IMR-90 (cell line): Measurements from ENCODE around the gene KLF13. TPM values are rescaled to one million over a fixed set of nuclear protein-coding genes. Genes with fewer than 3 reads are reported as not detected.
A peak's percentile ranks its signal among the peaks of the same experiment; 100 is the strongest.

Experiments used
- ATAC-seq: fragments of 200-7000 bp; cut with Tn5 transposase; 2 replicates; pipeline ENCODE4 v1.9.1; 2020; ENCODE audit warnings: low read depth, mild to moderate bottlenecking, moderate library complexity
- BruUV-seq: library from RNA; stranded (reverse); fragments of 400-500 nt; replicated peaks from 2 replicates; lab custom pipeline; 2021; lab: Mats Ljungman, UMichigan
- CTCF ChIA-PET: fragments of 300-600 bp; formaldehyde crosslinking; extraction: SDS; loops from one replicate; lab custom pipeline; 2021; ENCODE audit warnings: antibody characterized with exemption; lab: Yijun Ruan, JAX
- POLR2A ChIA-PET: fragments of 300-600 bp; sonication (Branson Sonifier 250); formaldehyde crosslinking; loops from one replicate; lab custom pipeline; 2022; ENCODE audit warnings: antibody characterized with exemption; ENCODE audit not compliant: unreplicated experiment; lab: Charles Lee
- DNase-seq: peaks from one replicate; pipeline ENCODE4 v3.0.0; 2013
- H2AFZ ChIP-seq: replicated peaks from 2 replicates; pipeline ENCODE3; 2013; ENCODE audit warnings: low read length, mild to moderate bottlenecking; ENCODE audit not compliant: poor library complexity
- H2AK5ac ChIP-seq: 2 replicates; pipeline ENCODE4 v1.6.1; 2013; ENCODE audit warnings: low read depth, low read length, inconsistent platforms
- H2AK9ac ChIP-seq: replicated peaks from 2 replicates; pipeline ENCODE3; 2013; ENCODE audit warnings: mild to moderate bottlenecking, low read depth, low read length, moderate library complexity; ENCODE audit not compliant: poor library complexity
- H2BK120ac ChIP-seq: 2 replicates; pipeline ENCODE4 v1.6.1; 2013; ENCODE audit warnings: low read depth, low read length, inconsistent platforms
- H2BK15ac ChIP-seq: 3 replicates; pipeline ENCODE4 v1.6.1; 2013; ENCODE audit warnings: low read depth, low read length, inconsistent platforms
- H2BK20ac ChIP-seq: 2 replicates; pipeline ENCODE4 v1.6.1; 2013; ENCODE audit warnings: low read depth, mild to moderate bottlenecking, inconsistent platforms, low read length, moderate library complexity
- H2BK5ac ChIP-seq: 2 replicates; pipeline ENCODE4 v1.6.1; 2013; ENCODE audit warnings: mild to moderate bottlenecking, low read depth, low read length, inconsistent platforms; ENCODE audit not compliant: poor library complexity, severe bottlenecking
- H3K14ac ChIP-seq: replicated peaks from 2 replicates; pipeline ENCODE4 v1.6.1; 2013; ENCODE audit warnings: low read depth, low read length, inconsistent platforms
- H3K18ac ChIP-seq: 2 replicates; pipeline ENCODE4 v1.6.1; 2013; ENCODE audit warnings: low read depth, low read length, control low read depth
- H3K23ac ChIP-seq: 2 replicates; pipeline ENCODE4 v1.6.1; 2013; ENCODE audit warnings: low read depth, low read length, inconsistent platforms
- H3K27ac ChIP-seq: 2 replicates; pipeline ENCODE4 v1.5.1; 2013; ENCODE audit warnings: mild to moderate bottlenecking, control low read depth, low read length; ENCODE audit not compliant: insufficient read depth
- H3K27me3 ChIP-seq: 2 replicates; pipeline ENCODE4 v1.6.1; 2013; ENCODE audit warnings: low read length; ENCODE audit not compliant: control insufficient read depth, insufficient read depth
- H3K36me3 ChIP-seq: 2 replicates; pipeline ENCODE4 v1.6.1; 2013; ENCODE audit warnings: low read length, mixed read lengths; ENCODE audit not compliant: control insufficient read depth, insufficient read depth
- H3K4ac ChIP-seq: 2 replicates; pipeline ENCODE4 v1.6.1; 2013; ENCODE audit warnings: low read depth, low read length, inconsistent platforms
- H3K4me1 ChIP-seq: 2 replicates; pipeline ENCODE4 v1.6.1; 2013; ENCODE audit warnings: low read length, mixed read lengths; ENCODE audit not compliant: control insufficient read depth, insufficient read depth
- H3K4me2 ChIP-seq: 2 replicates; pipeline ENCODE4 v1.6.1; 2013; ENCODE audit warnings: low read depth, mild to moderate bottlenecking, control low read depth, low read length, moderate library complexity
- H3K4me3 ChIP-seq: 2 replicates; pipeline ENCODE4 v1.5.1; 2013; ENCODE audit warnings: low read depth, mild to moderate bottlenecking, control low read depth, low read length, moderate library complexity; ENCODE audit not compliant: insufficient read depth
- H3K56ac ChIP-seq: 2 replicates; pipeline ENCODE4 v1.6.1; 2013; ENCODE audit warnings: low read length, inconsistent platforms; ENCODE audit not compliant: insufficient read depth; ENCODE audit errors: extremely low read depth
- H3K79me1 ChIP-seq, 2 experiments: 2 replicates each; pipeline ENCODE4 v1.6.1; 2013; ENCODE audit warnings: low read length in 2 of 2, inconsistent platforms in 1 of 2, low read depth in 1 of 2
- H3K9ac ChIP-seq: 2 replicates; pipeline ENCODE4 v1.6.1; 2013; ENCODE audit warnings: low read depth, low read length, control low read depth
- H3K9me1 ChIP-seq: 2 replicates; pipeline ENCODE4 v1.6.1; 2013; ENCODE audit warnings: low read length, inconsistent platforms; ENCODE audit not compliant: insufficient read depth
- H3K9me3 ChIP-seq: 2 replicates; pipeline ENCODE4 v1.6.1; 2013; ENCODE audit warnings: low read length; ENCODE audit not compliant: control insufficient read depth, insufficient read depth
- H4K20me1 ChIP-seq: 2 replicates; pipeline ENCODE4 v1.6.1; 2013; ENCODE audit warnings: low read length, inconsistent platforms; ENCODE audit not compliant: insufficient read depth
- H4K5ac ChIP-seq: 2 replicates; pipeline ENCODE4 v1.6.1; 2013; ENCODE audit warnings: mild to moderate bottlenecking, low read depth, low read length, control low read depth
- H4K8ac ChIP-seq, 2 experiments: 2 replicates each; pipeline ENCODE4 v1.6.1; 2013; ENCODE audit warnings: low read depth in 2 of 2, low read length in 2 of 2, control low read depth in 1 of 2, inconsistent platforms in 1 of 2
- H4K91ac ChIP-seq: 2 replicates; pipeline ENCODE4 v1.6.1; 2013; ENCODE audit warnings: low read depth, low read length, inconsistent platforms; ENCODE audit not compliant: insufficient read depth
- BHLHE40 ChIP-seq: fragments of 150-350 bp; IDR thresholded peaks from 2 replicates; pipeline ENCODE4 v1.6.1; 2016; ENCODE audit warnings: mild to moderate bottlenecking, low read depth, low read length
- CEBPB ChIP-seq: IDR thresholded peaks from 2 replicates; pipeline ENCODE4 v1.6.1; 2012; ENCODE audit warnings: low read depth, low read length, improper control_type of control experiment
- FOS ChIP-seq: fragments of 150-350 bp; IDR thresholded peaks from 2 replicates; pipeline ENCODE4 v1.6.1; 2016; ENCODE audit warnings: low read depth, low read length
- MAFK ChIP-seq: IDR thresholded peaks from 2 replicates; pipeline ENCODE4 v1.6.1; 2012; ENCODE audit warnings: low read depth, low read length, improper control_type of control experiment
- MXI1 ChIP-seq: IDR thresholded peaks from 2 replicates; pipeline ENCODE4 v1.6.1; 2012; ENCODE audit warnings: low read depth, mild to moderate bottlenecking, low read length, moderate library complexity, borderline replicate concordance
- NFE2L2 ChIP-seq: fragments of 150-350 bp; IDR thresholded peaks from 2 replicates; pipeline ENCODE4 v1.6.1; 2016; ENCODE audit warnings: low read depth, mild to moderate bottlenecking, low read length
- POLR2A ChIP-seq: IDR thresholded peaks from 2 replicates; pipeline ENCODE4 v1.6.1; 2012; ENCODE audit warnings: mild to moderate bottlenecking, low read depth, low read length
- RAD21 ChIP-seq: IDR thresholded peaks from 2 replicates; pipeline ENCODE4 v1.6.1; 2012; ENCODE audit warnings: low read length, improper control_type of control experiment
- RFX5 ChIP-seq: IDR thresholded peaks from 2 replicates; pipeline ENCODE4 v1.8.0; 2012; ENCODE audit warnings: low read depth, mild to moderate bottlenecking, low read length, moderate library complexity
- WGBS, 2 experiments: methylation state at CpG; one replicate each; pipeline versions ENCODE4 v1.1.5 to v1.1.7; 2013; ENCODE audit warnings: missing lambda C conversion rate in 2 of 2; ENCODE audit not compliant: insufficient read length in 1 of 2; ENCODE audit errors: extremely low coverage in 2 of 2; 5-methylcytosine and 5-hydroxymethylcytosine counted together
- dilution Hi-C: fragments of 300-500 bp; cut with HindIII; formaldehyde crosslinking; loops from one replicate; pipeline ENCODE4 v1.14.3; 2018; ENCODE audit warnings: low sequenced_read_pairs; ENCODE audit not compliant: unreplicated experiment
- in situ Hi-C: fragments of 300-500 bp; cut with MboI; formaldehyde crosslinking; loops from 3 replicates; pipeline ENCODE4 v1.14.3; 2019; ENCODE audit warnings: low sequenced_read_pairs, inconsistent platforms, mixed read lengths
- intact Hi-C: fragments of 100-400 bp; cut with micrococcal nuclease; formaldehyde crosslinking; loops from 2 replicates; pipeline ENCODE4 v1.10.0; 2022
- polyA plus RNA-seq, 3 experiments: library from polyadenylated mRNA; depleted of rRNA; stranded (reverse); fragments of >200 nt; gene quantifications; 2 replicates each; pipeline ENCODE4 v1.2.3, GENCODE V29; 2012; ENCODE audit warnings: low replicate concordance in 1 of 3
- total RNA-seq: library from RNA; depleted of rRNA; stranded (reverse); fragments of >200 nt; gene quantifications from 2 replicates; pipeline ENCODE4 v1.2.3, GENCODE V29; 2012
- TF ChIP-seq, protein P1 (sequence below): fragments of 150-350 bp; IDR thresholded peaks from 2 replicates; pipeline ENCODE4 v1.6.1; 2016; ENCODE audit warnings: low read depth, mild to moderate bottlenecking, low read length, moderate library complexity, borderline replicate concordance
- TF ChIP-seq, protein P2 (sequence below): conservative IDR thresholded peaks from 2 replicates; pipeline ENCODE4 v1.5.1; 2012; ENCODE audit warnings: mild to moderate bottlenecking, low read depth, low read length, improper control_type of control experiment
- TF ChIP-seq, protein P3 (sequence below): fragments of 150-350 bp; IDR thresholded peaks from 2 replicates; pipeline ENCODE4 v1.6.1; 2017; ENCODE audit warnings: mild to moderate bottlenecking, antibody characterized with exemption, low read length, low read depth

Gene KLF13
- total and polyA plus RNA-seq, 2 of the 4 experiments (the other 2 are of a cell fraction), result 9.5 to 10.6 TPM

DNA sequence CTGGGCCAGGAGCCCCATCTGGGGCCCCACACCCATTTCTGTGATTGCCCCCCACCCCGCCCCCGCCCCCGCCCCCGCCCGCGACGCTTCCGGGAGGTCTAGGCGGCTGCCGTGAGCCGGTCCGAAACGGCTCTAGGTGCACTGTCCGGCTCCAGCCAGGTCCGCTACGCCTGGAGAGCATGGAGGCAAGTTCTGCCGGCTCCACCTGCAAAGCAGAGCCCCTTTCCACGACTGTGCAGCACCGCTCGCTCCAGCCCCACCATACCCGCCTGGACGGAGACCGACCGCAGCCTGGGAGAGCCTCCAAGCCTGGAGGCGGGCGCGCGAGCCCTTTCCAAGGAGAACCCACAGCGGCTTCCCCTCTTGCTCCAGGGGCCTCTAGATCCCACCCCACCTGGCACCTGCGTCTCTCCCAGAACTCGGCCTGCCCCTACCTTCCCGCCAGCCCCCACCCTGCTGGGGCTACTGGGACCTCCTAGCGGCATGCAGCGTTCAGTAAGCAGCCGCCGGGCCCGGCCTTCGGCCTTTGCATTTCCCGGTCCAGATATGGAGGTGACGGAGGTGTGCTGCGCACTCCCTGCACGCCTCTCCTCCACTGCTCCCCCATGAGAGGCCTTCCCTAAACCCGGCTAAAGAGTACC is 66.2 kb downstream of the KLF13 start:
- no peak overlapping the region; the same call in 1 of the 2 replicates for H3K4me3 ChIP-seq
- peak overlapping the region; percentile 100 for H3K4me2 ChIP-seq

More for the DNA sequence above, 66.2 kb downstream of the KLF13 start:
- peak; percentile 5; the same call in 1 of the 2 replicates for ATAC-seq
- H3K27ac ChIP-seq, result no peak overlapping the region
- H3K56ac ChIP-seq, result no peak overlapping the region
- TF ChIP-seq, protein P1, sequence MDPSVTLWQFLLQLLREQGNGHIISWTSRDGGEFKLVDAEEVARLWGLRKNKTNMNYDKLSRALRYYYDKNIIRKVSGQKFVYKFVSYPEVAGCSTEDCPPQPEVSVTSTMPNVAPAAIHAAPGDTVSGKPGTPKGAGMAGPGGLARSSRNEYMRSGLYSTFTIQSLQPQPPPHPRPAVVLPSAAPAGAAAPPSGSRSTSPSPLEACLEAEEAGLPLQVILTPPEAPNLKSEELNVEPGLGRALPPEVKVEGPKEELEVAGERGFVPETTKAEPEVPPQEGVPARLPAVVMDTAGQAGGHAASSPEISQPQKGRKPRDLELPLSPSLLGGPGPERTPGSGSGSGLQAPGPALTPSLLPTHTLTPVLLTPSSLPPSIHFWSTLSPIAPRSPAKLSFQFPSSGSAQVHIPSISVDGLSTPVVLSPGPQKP, result no peak
- TF ChIP-seq, protein P2, sequence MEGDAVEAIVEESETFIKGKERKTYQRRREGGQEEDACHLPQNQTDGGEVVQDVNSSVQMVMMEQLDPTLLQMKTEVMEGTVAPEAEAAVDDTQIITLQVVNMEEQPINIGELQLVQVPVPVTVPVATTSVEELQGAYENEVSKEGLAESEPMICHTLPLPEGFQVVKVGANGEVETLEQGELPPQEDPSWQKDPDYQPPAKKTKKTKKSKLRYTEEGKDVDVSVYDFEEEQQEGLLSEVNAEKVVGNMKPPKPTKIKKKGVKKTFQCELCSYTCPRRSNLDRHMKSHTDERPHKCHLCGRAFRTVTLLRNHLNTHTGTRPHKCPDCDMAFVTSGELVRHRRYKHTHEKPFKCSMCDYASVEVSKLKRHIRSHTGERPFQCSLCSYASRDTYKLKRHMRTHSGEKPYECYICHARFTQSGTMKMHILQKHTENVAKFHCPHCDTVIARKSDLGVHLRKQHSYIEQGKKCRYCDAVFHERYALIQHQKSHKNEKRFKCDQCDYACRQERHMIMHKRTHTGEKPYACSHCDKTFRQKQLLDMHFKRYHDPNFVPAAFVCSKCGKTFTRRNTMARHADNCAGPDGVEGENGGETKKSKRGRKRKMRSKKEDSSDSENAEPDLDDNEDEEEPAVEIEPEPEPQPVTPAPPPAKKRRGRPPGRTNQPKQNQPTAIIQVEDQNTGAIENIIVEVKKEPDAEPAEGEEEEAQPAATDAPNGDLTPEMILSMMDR, result no peak
- TF ChIP-seq RAD21, result no peak
- TF ChIP-seq MXI1, result no peak
- no peak for TF ChIP-seq CEBPB
- no peak for TF ChIP-seq FOS
- no peak for TF ChIP-seq POLR2A
- TF ChIP-seq NFE2L2, result no peak
- no peak for TF ChIP-seq MAFK
- TF ChIP-seq BHLHE40, result no peak
- no peak for TF ChIP-seq RFX5
- TF ChIP-seq, protein P3, sequence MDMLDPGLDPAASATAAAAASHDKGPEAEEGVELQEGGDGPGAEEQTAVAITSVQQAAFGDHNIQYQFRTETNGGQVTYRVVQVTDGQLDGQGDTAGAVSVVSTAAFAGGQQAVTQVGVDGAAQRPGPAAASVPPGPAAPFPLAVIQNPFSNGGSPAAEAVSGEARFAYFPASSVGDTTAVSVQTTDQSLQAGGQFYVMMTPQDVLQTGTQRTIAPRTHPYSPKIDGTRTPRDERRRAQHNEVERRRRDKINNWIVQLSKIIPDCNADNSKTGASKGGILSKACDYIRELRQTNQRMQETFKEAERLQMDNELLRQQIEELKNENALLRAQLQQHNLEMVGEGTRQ, result no peak
- H2BK20ac ChIP-seq, result no peak overlapping the region
- DNase-seq, result no peak
- CTCF ChIA-PET, result interaction anchor here (0.6 to 1.0 kb wide), 2 partner anchors 20 to 23 kb away, joined by 4 to 5 read pairs; no protein-coding TSS in a partner anchor
- H2AK5ac ChIP-seq, result no peak overlapping the region
- H2BK5ac ChIP-seq, result no peak overlapping the region
- no peak overlapping the region for H2BK120ac ChIP-seq
- no peaks in the 10 kb centered on the region for H3K36me3 ChIP-seq
- no peak overlapping the region for H3K23ac ChIP-seq
- no peak overlapping the region for H3K9ac ChIP-seq
- peaks cover 3% of the 10 kb centered on the region; the same call in 1 of the 2 replicates for H3K9me1 ChIP-seq
- intact Hi-C loops, result no loop called here
- dilution Hi-C loops, result no loop called here
- in situ Hi-C loops, result no loop called here
- no TSS peak for BruUV-seq
- H3K9me3 ChIP-seq, result no peaks in the 10 kb centered on the region; the same call in 1 of the 2 replicates
- POLR2A ChIA-PET, result interaction anchor here (0.6 kb wide), 1 partner anchor 48 kb away, joined by 26 read pairs; no protein-coding TSS in a partner anchor
- WGBS, 2 experiments, result 52% methylated on average over 10 of the region's 43 CpGs; no CpG with 5 or more reads in 1 of the 2 experiments
- no peak overlapping the region for H3K4ac ChIP-seq
- 0 out of 2 replicates have a peak, but pooled peaks cover under 1% of the 10 kb centered on the region for H4K20me1 ChIP-seq
- H2BK15ac ChIP-seq, result no peak overlapping the region
- H4K8ac ChIP-seq, result peak overlapping the region in 1 of 2 experiments; percentile 58; a peak in 2 of 4 replicates
- no peak overlapping the region for H4K5ac ChIP-seq
- H2AK9ac ChIP-seq, result no peak overlapping the region
- H3K79me1 ChIP-seq, result no peaks in the 10 kb centered on the region
- H3K4me1 ChIP-seq, result peaks cover 1% of the 10 kb centered on the region
- H3K14ac ChIP-seq, result no peak overlapping the region
- no peaks in the 10 kb centered on the region for H3K27me3 ChIP-seq
- no peak overlapping the region for H3K18ac ChIP-seq
- peak overlapping the region; percentile 90 for H2AFZ ChIP-seq
- H4K91ac ChIP-seq, result no peak overlapping the region
